MG63 (cell line): ENCODE results near the gene DNMT3B. TPM values are rescaled to one million over a fixed set of nuclear protein-coding genes. Genes with fewer than 3 reads are reported as not detected.
"Not testable (repeated sequence)": the region's sequence is repeated elsewhere in the genome, so short reads cannot be mapped to it uniquely, and the experiment has no call there.

Source experiments
- DNase-seq: peaks from one replicate; pipeline ENCODE4 v3.0.0-alpha.2; 2020
- H3K27me3 ChIP-seq: fragments of 250-450 bp; sonication (Bioruptor Pico); 2 replicates; pipeline ENCODE4 v1.5.1; 2020; ENCODE audit warnings: mild to moderate bottlenecking, moderate library complexity
- H3K36me3 ChIP-seq: fragments of 250-450 bp; sonication (Bioruptor Pico); 2 replicates; pipeline ENCODE4 v1.5.1; 2020; ENCODE audit warnings: mild to moderate bottlenecking, moderate library complexity
- H3K4me3 ChIP-seq: fragments of 250-450 bp; sonication (Bioruptor Pico); 2 replicates; pipeline ENCODE4 v1.5.1; 2020; ENCODE audit warnings: mild to moderate bottlenecking, moderate library complexity
- H3K9me3 ChIP-seq: fragments of 250-450 bp; sonication (Bioruptor Pico); 2 replicates; pipeline ENCODE4 v1.5.1; 2020; ENCODE audit warnings: mild to moderate bottlenecking, moderate library complexity
- total RNA-seq: library from RNA; depleted of rRNA; stranded (reverse); fragments of >200 nt; shearing (Covaris generic); gene quantifications from 2 replicates; pipeline ENCODE4 v1.2.3, GENCODE V29; 2014; ENCODE audit warnings: low replicate concordance

The DNMT3B gene
- total RNA-seq, 1 experiment from 2014 or later = 5.6 TPM

DNA sequence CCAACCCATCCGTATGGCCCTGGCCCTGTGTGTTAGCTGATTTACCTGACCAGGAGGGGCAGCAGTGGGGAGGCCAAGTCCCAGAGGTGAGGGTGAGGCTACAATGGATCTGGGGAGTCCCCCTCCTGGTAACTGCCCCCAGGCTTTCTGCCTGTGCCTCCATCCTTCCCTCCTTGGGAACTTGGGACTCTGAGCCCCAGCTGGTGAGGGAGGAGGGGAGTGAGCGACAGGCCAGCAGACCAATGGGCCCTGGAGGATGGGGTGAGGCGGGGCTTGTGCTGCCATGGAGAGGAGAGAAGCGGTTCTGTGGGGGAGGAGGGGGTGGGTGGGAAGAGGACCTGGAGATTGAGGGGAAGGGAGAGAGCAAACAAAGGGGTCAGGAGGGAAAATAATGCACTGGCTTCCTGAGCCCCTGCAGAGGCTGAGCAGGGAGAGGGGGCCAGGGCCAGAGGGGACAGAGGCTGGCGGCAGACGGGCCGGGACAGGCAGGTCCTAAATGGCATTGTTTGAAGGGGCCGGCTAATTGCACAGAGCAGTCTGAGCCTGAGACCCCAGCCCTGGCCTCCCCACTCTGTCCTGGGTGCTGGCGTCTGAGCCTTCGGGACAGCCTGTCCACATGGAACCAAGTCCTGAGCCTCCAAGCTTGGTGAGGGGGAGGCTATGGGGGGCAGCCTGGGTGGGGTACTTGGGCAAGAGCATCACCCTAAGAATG, 17.5 kb downstream of the DNMT3B start:
- peaks cover 3% of the 10 kb centered on the region; the same call in 1 of the 2 replicates for H3K36me3 ChIP-seq
- no peaks in the 10 kb centered on the region for H3K27me3 ChIP-seq
- no peaks in the 10 kb centered on the region for H3K9me3 ChIP-seq
- H3K4me3 ChIP-seq = no peak overlapping the region
- DNase-seq = no peak

DNA sequence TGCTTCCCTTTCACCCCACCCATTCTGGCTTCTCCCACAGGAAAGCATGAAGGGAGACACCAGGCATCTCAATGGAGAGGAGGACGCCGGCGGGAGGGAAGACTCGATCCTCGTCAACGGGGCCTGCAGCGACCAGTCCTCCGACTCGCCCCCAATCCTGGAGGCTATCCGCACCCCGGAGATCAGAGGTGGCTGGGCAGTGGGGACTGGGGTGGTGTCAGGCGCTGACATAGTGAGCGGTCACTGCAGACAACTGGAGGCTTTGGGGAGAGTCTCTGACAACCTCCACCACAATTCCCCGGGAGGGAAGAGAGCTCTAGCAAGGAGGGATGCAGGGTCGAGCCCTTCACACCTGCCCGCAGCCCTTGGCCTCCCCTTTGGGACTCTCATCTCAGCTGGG, 18.1 kb downstream of the DNMT3B start:
- no peak for DNase-seq
- Histone ChIP-seq H3K9me3 (no peaks in the 10 kb centered on the region), H3K36me3 (peaks cover 3% of the 10 kb centered on the region; the same call in 1 of the 2 replicates), H3K27me3 (no peaks in the 10 kb centered on the region), H3K4me3 (no peak overlapping the region)

DNA sequence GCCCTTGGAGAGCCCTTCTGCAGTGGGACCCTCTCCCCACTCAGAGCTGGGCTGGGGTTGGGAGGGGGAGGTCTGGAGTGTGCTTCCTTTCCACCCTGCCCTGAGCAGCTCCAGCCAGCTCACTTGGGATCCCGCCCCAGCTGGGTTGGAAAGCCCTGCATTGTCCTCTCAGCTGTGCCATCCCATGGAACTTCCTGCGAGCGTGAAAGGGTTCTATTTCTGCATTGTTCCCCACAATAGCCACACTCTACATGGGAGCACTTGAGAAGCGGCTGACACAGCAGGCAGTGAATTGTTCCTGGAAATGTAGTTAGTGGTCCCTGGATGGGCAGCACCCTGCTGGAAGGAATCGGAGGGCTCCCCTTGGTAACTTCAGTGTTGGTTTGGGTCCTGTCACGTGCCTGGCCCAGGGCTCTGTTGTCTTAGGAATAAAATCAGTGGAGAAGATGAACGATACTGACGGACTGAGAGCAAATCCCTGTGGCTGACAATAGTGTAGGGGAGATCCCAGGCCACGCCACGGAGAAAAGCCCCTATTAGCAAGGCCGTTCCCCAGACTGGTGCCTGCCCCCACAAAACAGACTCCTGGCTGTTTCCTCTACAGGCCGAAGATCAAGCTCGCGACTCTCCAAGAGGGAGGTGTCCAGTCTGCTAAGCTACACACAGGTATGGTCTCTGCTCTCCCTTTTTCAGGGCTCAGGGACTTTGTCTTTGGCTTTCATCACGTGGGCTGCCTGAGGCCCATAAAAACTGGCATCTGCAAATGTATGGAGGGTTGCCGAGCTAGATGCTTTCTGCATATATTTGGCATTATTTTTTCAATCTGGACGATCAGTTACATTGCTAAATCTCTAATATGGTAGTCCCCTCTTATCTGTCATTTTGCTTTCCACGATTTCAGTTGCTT, 18.8 kb downstream of the DNMT3B start:
- no peak for DNase-seq
- no peaks in the 10 kb centered on the region for H3K9me3 ChIP-seq
- H3K4me3 ChIP-seq = no peak overlapping the region
- peaks cover 3% of the 10 kb centered on the region; the same call in 1 of the 2 replicates for H3K36me3 ChIP-seq
- H3K27me3 ChIP-seq = no peaks in the 10 kb centered on the region

DNA sequence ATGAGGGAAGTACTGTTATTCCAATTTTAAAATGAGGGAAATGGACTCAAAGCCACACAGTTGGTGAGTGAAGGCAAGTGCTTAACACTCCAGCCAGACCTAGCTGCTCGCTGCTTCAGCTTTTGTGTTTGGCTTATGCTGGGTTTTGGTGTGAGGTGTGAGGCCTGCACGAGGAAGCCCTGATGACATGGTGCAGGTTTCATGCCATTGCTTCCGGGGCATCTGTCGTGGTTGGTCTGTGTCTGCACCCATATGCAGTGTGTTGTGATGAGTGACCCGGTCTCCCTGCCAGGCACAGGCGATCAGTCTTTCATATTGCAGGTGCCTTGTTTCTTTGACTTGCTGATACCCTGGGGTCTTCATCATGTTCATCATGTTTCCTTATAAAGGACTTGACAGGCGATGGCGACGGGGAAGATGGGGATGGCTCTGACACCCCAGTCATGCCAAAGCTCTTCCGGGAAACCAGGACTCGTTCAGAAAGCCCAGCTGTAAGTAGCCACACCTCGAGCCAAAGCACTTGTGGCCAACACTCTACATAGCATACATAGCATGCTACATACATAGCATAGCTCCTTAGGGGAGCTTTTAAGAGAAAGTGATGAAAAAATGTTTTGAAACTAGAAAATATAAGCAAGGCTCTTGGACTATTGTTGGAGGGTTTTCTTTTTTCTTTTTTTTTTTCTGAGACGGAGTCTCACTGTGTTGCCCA, 22.3 kb downstream of the DNMT3B start:
- Histone ChIP-seq H3K4me3 (no peak overlapping the region), H3K36me3 (peaks cover 10% of the 10 kb centered on the region), H3K27me3 (no peaks in the 10 kb centered on the region), H3K9me3 (no peaks in the 10 kb centered on the region)
- no peak for DNase-seq

DNA sequence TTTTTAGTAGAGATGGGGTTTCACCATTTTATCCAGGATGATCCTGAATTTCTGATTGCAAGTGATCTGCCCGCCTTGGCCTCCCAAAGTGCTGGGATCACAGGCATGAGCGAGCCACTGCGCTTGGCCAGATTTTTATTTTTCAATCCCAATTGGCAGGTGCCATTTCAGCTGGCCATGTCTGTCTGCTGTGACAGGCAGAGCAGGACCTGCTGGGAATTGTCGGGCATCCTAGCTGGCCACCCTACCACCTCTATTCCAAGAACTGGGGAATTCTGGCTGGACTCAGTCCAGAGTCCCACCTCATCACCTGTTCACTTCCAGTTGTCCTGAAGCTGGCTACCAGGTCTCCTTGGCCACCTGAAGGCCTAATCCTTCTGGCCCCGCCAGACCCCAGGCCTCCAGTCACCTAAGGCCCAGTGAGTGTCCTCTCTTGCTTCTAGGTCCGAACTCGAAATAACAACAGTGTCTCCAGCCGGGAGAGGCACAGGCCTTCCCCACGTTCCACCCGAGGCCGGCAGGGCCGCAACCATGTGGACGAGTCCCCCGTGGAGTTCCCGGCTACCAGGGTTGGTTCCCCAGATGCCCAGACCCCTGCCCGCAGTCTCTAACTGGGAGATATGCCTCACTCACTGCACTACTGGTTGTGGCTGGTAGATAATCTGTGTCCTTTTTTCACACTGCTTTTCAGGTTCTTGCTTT, 24.0 kb downstream of the DNMT3B start:
- DNase-seq = no peak
- Histone ChIP-seq H3K4me3 (no peak overlapping the region), H3K27me3 (no peaks in the 10 kb centered on the region), H3K9me3 (no peaks in the 10 kb centered on the region), H3K36me3 (peaks cover 16% of the 10 kb centered on the region)

DNA sequence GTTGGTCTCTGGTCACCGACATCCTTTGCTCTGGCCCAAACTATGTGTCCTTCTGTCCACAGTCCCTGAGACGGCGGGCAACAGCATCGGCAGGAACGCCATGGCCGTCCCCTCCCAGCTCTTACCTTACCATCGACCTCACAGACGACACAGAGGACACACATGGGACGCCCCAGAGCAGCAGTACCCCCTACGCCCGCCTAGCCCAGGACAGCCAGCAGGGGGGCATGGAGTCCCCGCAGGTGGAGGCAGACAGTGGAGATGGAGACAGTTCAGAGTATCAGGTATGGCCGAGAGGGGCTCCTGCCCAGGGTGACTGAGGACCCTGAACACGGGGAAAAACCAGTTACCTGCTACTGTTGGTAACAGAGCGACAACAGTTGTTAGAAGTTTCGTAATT, 25.0 kb downstream of the DNMT3B start:
- Histone ChIP-seq H3K27me3 (no peaks in the 10 kb centered on the region), H3K9me3 (no peaks in the 10 kb centered on the region), H3K4me3 (no peak overlapping the region), H3K36me3 (peaks cover 20% of the 10 kb centered on the region)
- no peak for DNase-seq

DNA sequence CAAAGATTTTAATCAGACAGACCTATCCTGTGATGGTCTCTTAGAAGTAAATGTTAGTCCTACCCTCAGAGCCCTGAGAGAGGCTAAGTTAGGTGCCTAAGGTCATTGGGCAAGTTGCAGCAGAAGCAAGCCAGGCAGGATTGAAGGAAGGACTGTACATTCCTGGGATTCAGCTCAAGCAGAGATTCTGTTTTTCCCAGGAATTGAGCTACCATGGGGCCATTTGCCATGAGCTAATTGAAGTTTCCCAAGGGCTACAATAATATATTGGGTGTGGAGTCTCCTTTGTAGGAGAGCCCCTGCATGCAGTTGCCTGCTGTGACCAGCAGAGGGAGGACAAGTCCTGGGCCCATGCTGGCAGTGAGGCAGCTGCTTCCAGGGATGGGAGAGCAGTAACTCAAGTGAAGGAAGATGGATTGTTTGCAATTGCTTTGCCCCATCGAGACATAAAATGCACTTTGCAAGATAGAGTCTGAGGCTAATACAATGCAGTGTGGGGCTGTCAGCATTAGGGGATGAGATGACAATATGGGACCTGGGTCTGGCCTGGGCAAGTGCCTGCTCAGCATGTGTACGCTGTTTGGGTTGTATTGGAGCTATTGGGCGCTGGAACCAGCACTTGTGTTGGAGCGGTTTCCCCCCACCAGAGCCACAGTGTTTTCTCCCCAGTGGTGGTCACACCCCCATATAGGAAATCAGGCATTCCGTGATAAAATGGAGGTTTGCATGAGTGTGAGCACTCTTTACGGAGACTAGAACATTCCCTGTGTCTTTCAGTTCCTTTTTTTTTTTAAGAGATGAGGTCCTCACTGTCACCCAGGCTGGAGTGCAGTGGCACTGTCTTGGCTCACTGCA, 27.9 kb downstream of the DNMT3B start:
- Histone ChIP-seq H3K36me3 (peaks cover 20% of the 10 kb centered on the region), H3K4me3 (no peak overlapping the region), H3K27me3 (no peaks in the 10 kb centered on the region), H3K9me3 (no peaks in the 10 kb centered on the region)
- DNase-seq = peak; percentile 50

DNA sequence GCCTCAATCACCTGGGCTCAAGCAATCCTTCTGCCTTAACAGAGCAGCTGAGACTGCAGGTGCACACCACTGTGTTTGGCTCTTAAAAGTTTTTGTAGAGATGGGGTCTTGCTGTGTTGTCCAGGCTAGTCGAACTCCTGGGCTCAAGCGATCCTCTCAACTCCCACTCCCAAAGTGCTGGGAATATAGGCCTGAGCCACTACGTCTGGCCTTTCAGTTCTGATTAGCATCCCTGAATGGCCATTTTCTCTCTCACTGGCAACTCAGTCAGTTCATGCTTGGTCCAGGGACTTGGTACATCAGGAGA, 28.5 kb downstream of the DNMT3B start:
- peaks cover 20% of the 10 kb centered on the region for H3K36me3 ChIP-seq

DNA sequence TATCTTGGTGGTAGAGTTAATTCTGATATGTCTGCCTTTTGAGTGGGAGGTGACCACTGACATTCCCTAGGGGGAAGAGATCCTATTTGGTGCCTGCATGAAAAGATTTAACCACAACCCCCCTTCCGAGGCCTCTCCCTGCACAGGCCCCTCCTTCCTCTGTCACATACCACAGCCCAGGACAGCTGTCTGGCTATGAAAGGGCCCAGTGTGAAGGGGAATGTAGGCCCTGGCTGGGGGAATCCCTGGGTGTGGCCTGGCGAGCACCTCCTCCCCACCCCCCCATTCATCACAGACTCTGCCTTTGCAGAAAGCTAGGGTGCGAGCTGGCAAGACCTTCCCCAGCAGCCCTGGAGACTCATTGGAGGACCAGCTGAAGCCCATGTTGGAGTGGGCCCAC, 30.1 kb downstream of the DNMT3B start:
- no peak for DNase-seq
- H3K4me3 ChIP-seq = no peak overlapping the region
- peaks cover 13% of the 10 kb centered on the region for H3K36me3 ChIP-seq
- no peaks in the 10 kb centered on the region for H3K9me3 ChIP-seq
- no peaks in the 10 kb centered on the region for H3K27me3 ChIP-seq

More for the DNA sequence above, 28.5 kb downstream of the DNMT3B start:
- Histone ChIP-seq H3K4me3 (no peak overlapping the region), H3K27me3 (no peaks in the 10 kb centered on the region), H3K9me3 (no peaks in the 10 kb centered on the region)
- no peak for DNase-seq

DNA sequence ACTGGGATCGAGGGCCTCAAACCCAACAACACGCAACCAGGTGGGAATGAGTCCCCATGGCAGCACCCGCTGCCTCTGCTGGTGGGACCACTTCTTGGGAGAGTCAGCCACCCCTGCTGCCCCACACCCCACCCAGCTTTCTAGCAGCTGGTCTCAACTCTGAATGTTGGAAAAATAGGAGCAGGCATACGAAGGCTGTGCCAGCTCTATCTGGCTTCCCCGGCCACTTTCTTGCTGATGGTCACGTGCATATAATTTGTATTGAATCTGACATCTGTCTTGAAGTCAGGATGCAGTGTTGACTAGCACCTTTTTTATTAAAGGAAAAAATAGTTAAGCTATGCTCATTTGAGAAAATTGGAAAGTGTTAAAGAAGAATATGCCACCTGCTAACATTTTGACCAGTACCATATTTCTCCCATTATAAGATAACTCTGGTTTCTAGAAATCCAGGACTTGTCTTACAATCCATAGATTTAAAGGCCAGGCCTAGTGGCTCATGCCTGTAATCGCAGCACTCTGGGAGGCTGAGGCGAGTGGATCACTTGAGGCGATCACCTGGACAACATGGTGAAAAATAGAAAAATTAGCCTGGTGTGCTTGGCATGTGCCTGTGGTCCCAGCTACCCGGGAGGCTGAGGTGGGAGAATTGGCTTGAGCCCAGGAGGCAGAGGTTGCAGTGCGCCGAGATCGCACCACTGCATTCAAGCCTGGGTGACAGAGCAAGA, 30.7 kb downstream of the DNMT3B start:
- peaks cover 13% of the 10 kb centered on the region for H3K36me3 ChIP-seq
- DNase-seq = no peak
- no peaks in the 10 kb centered on the region for H3K9me3 ChIP-seq
- no peak overlapping the region for H3K4me3 ChIP-seq
- no peaks in the 10 kb centered on the region for H3K27me3 ChIP-seq

DNA sequence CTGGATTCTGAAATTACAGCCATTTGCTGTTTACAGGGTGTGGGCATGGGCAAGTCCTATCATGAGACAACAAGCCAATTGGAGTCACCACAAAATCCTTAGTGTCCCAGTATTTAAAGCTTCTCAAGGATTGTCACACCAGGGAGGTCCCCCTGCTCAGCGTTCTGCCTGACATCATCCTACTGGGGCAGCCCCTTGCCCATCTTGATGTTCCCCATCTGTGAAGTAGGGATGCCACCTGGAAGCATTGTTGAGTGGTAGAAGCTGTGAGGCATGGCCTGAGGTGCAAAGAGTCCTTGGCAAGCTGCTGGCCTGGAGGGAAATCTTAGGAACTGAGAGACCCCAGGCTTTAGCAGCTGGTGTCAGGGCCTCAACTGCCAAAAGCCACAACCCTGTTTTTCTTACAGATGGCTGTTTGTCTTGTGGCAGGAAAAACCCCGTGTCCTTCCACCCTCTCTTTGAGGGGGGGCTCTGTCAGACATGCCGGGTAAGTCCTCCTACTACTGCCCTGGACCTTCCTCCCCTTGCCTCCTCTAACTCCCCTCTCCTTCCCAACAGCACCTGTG, 34.3 kb downstream of the DNMT3B start:
- peaks cover 8% of the 10 kb centered on the region for H3K36me3 ChIP-seq
- H3K9me3 ChIP-seq = no peaks in the 10 kb centered on the region
- DNase-seq = no peak
- no peak overlapping the region for H3K4me3 ChIP-seq
- no peaks in the 10 kb centered on the region for H3K27me3 ChIP-seq

DNA sequence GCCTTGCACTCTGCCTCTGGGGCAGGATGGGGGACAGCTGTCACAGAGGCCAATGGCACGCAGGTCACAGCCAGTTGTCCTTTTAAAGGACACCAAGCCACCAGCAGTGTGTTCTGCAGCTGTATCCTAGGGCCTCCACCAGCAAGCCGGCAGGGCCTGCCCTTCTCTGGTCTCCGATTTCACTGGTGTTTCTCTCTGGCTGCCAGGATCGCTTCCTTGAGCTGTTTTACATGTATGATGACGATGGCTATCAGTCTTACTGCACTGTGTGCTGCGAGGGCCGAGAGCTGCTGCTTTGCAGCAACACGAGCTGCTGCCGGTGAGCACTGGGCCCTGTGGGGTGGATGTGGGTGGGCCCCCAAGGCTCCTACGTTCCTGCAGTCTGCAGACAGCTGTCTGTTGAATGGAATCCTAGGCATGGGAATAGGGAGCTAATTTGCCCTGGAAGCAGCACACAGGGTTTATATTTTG, 34.8 kb downstream of the DNMT3B start:
- Histone ChIP-seq H3K9me3 (no peaks in the 10 kb centered on the region), H3K27me3 (no peaks in the 10 kb centered on the region), H3K36me3 (peaks cover 6% of the 10 kb centered on the region), H3K4me3 (no peak overlapping the region)
- DNase-seq = no peak

DNA sequence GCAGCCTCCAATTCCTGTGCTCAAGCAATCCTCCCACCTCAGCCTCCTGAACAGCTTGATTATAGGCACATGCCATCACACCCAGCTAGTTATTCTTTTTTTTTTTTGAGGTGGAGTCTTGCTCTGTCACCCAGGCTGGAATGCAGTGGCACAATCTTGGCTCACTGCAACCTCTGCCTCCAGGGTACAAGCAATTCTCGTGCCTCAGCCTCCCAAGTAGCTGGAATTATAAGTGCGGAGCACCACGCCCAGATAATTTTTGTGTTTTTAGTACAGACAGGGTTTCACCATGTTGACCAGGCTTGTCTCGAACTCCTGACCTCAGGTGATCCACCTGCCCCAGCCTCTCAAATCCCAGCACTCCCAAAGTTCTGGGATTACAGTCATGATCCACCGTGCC, 35.4 kb downstream of the DNMT3B start:
- H3K9me3 ChIP-seq, H3K36me3 ChIP-seq, DNase-seq, H3K27me3 ChIP-seq, H3K4me3 ChIP-seq: not testable (repeated sequence)

DNA sequence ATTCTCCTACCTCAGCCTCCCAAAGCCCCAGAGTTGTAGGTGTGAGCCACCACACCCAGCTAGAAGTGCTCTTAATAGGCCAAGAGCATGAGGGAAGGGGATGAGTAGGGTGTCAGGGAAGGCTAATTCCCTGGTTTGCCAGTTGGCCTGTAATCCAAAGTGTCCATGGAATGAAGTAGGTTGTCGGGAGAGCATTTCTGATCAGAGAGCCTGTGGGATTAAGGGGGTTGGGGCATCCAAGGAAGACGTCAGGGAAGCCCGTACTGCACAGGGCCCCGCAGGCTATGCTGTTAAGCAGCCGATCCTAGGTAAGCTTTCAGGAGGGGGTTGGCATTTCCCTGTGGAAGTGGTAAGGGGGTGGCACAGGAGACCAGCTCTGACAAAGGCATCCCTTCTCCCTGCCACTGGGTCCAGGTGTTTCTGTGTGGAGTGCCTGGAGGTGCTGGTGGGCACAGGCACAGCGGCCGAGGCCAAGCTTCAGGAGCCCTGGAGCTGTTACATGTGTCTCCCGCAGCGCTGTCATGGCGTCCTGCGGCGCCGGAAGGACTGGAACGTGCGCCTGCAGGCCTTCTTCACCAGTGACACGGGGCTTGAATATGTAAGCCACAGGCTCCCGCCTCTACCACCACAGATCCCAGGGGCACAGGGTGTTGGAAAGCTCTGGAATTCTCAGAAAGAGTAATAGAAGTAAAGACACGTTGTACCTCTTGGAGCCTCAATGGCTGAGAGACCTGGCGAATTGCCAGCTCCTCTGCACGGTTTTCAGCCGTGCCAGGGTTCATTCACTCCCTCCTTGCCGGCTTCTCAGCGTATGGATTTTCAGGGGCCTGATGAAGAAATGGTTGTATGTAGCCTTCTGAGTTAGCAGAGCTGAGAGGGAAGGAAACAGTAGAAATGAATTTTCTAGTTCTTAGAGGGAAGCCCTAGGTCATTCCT, 36.1 kb downstream of the DNMT3B start:
- no peak for DNase-seq
- H3K27me3 ChIP-seq = no peaks in the 10 kb centered on the region
- no peak overlapping the region for H3K4me3 ChIP-seq
- no peaks in the 10 kb centered on the region for H3K9me3 ChIP-seq
- peaks cover 4% of the 10 kb centered on the region for H3K36me3 ChIP-seq
